Endothelial cell of umbilical vein (primary cell): Measurements from ENCODE around the gene CDIPT. TPM values are rescaled to one million over a fixed set of nuclear protein-coding genes. Genes with fewer than 3 reads are reported as not detected.
"Not testable (repeated sequence)": the region's sequence is repeated elsewhere in the genome, so short reads cannot be mapped to it uniquely, and the experiment has no call there.

Experiments used
- BruUV-seq: library from RNA; stranded (reverse); fragments of 400-500 nt; replicated peaks from 2 replicates; lab custom pipeline; 2021; lab: Mats Ljungman, UMichigan
- CTCF ChIA-PET: fragments of 300-600, 350-600 bp; sonication (Branson Sonifier 250); formaldehyde crosslinking; loops from one replicate; lab custom pipeline; 2021; ENCODE audit warnings: antibody characterized with exemption, inconsistent platforms; lab: Charles Lee
- POLR2A ChIA-PET: fragments of 300-600, 350-600 bp; sonication (Branson Sonifier 250); formaldehyde crosslinking; loops from one replicate; lab custom pipeline; 2021; ENCODE audit warnings: antibody characterized with exemption, inconsistent platforms; lab: Charles Lee
- DNase-seq: peaks from one replicate; pipeline ENCODE4 v3.0.0-alpha.2; 2011; ENCODE audit warnings: low read depth, low spot score
- FAIRE-seq: peaks from 2 replicates; lab custom pipeline; 2011; peaks lifted over from hg19 to GRCh38; lab: Jason Lieb, UNC
- H2AFZ ChIP-seq: 2 replicates; pipeline ENCODE4 v1.6.0; 2012; ENCODE audit warnings: low read depth, low read length, control low read depth, inconsistent platforms
- H3K27ac ChIP-seq: 2 replicates; pipeline ENCODE4 v1.5.1; 2011; ENCODE audit warnings: low read depth, mild to moderate bottlenecking, control low read depth, low read length, moderate library complexity; ENCODE audit not compliant: insufficient read depth
- H3K27me3 ChIP-seq, 2 experiments: 2 replicates each; pipeline versions ENCODE4 v1.6.0 to v1.6.1; 2011; ENCODE audit warnings: low read length in 2 of 2, mixed read lengths in 1 of 2; ENCODE audit not compliant: control insufficient read depth in 2 of 2, insufficient read depth in 2 of 2
- H3K36me3 ChIP-seq, 2 experiments: 2 replicates in 1 of 2; 3 replicates in 1 of 2; pipeline ENCODE4 v1.5.1; 2011; ENCODE audit warnings: low read length in 2 of 2, mild to moderate bottlenecking in 1 of 2, moderate library complexity in 1 of 2; ENCODE audit not compliant: control insufficient read depth in 2 of 2, insufficient read depth in 2 of 2; ENCODE audit errors: extremely low read depth in 1 of 2
- H3K4me1 ChIP-seq: 3 replicates; pipeline ENCODE4 v1.5.1; 2011; ENCODE audit warnings: mild to moderate bottlenecking, low read length; ENCODE audit not compliant: control insufficient read depth, insufficient read depth; ENCODE audit errors: extremely low read depth
- H3K4me2 ChIP-seq: 2 replicates; pipeline ENCODE4 v1.6.1; 2011; ENCODE audit warnings: low read length, control low read depth, mixed read lengths; ENCODE audit not compliant: insufficient read depth
- H3K4me3 ChIP-seq, 3 experiments: fragments of 200-600 bp in 1 of 3; sonication (generic), shearing (Covaris generic) in 1 of 3; replicated peaks in 1 of 3; 2 replicates each; pipeline ENCODE4 v1.5.1; 2011 to 2016; ENCODE audit warnings: control low read depth in 3 of 3, low read length in 3 of 3, mild to moderate bottlenecking in 2 of 3, inconsistent platforms in 1 of 3, low read depth in 1 of 3, moderate library complexity in 1 of 3; ENCODE audit not compliant: insufficient read depth in 1 of 3
- H3K79me2 ChIP-seq: 2 replicates; pipeline ENCODE4 v1.6.0; 2012; ENCODE audit warnings: low read length, inconsistent platforms; ENCODE audit not compliant: control insufficient read depth, insufficient read depth
- H3K9ac ChIP-seq: replicated peaks from 2 replicates; pipeline ENCODE3; 2011; ENCODE audit warnings: low read length, control low read depth; ENCODE audit not compliant: insufficient read depth; ENCODE audit errors: extremely low read depth
- H3K9me1 ChIP-seq: replicated peaks from 3 replicates; pipeline ENCODE4 v1.6.0; 2011; ENCODE audit warnings: mild to moderate bottlenecking, low read length; ENCODE audit not compliant: control insufficient read depth, insufficient read depth; ENCODE audit errors: extremely low read depth
- H3K9me3 ChIP-seq: replicated peaks from 2 replicates; pipeline ENCODE4 v1.5.1; 2012; ENCODE audit warnings: low read length, inconsistent platforms; ENCODE audit not compliant: control insufficient read depth, insufficient read depth
- H4K20me1 ChIP-seq: replicated peaks from 2 replicates; pipeline ENCODE3; 2011; ENCODE audit warnings: mild to moderate bottlenecking, low read length; ENCODE audit not compliant: control insufficient read depth, insufficient read depth; ENCODE audit errors: extremely low read depth
- EZH2 ChIP-seq: IDR thresholded peaks from 2 replicates; pipeline ENCODE4 v1.6.1; 2012; ENCODE audit warnings: borderline replicate concordance, low read depth, mild to moderate bottlenecking, moderate library complexity, low read length, inconsistent platforms; ENCODE audit not compliant: severe bottlenecking
- FOS ChIP-seq: IDR thresholded peaks from 2 replicates; pipeline ENCODE4 v1.6.1; 2011; ENCODE audit warnings: mild to moderate bottlenecking, low read length, moderate library complexity, borderline replicate concordance; ENCODE audit not compliant: insufficient read depth
- GATA2 ChIP-seq: IDR thresholded peaks from 2 replicates; pipeline ENCODE4 v1.7.0; 2011; ENCODE audit warnings: low read depth, mild to moderate bottlenecking, moderate library complexity, mixed read lengths, low read length; ENCODE audit not compliant: insufficient read length, insufficient read depth
- JUN ChIP-seq: IDR thresholded peaks from 2 replicates; pipeline ENCODE4 v1.6.1; 2011; ENCODE audit warnings: borderline replicate concordance, low read depth; ENCODE audit not compliant: insufficient read length, insufficient read depth
- MAX ChIP-seq: IDR thresholded peaks from 2 replicates; pipeline ENCODE4 v1.6.1; 2011; ENCODE audit not compliant: insufficient read depth, insufficient read length
- MYC ChIP-seq: IDR thresholded peaks from one replicate; pipeline ENCODE4 v1.6.1; 2011; ENCODE audit warnings: mild to moderate bottlenecking, low read depth, low read length
- POLR2A ChIP-seq: IDR thresholded peaks from 2 replicates; pipeline ENCODE4 v1.6.1; 2012; ENCODE audit warnings: low read depth, mild to moderate bottlenecking, control low read depth, low read length
- POLR2AphosphoS5 ChIP-seq: IDR thresholded peaks from 2 replicates; pipeline ENCODE4 v1.6.1; 2012; ENCODE audit warnings: low read depth, mild to moderate bottlenecking, control low read depth, low read length, moderate library complexity; ENCODE audit not compliant: insufficient read depth
- dilution Hi-C: fragments of 300-500 bp; cut with MboI; formaldehyde crosslinking; loops from one replicate; pipeline ENCODE4 v1.15.0; 2019; ENCODE audit warnings: low sequenced_read_pairs; ENCODE audit not compliant: extremely low pct_ligation_motif_present
- intact Hi-C: fragments of 100-400 bp; cut with micrococcal nuclease; formaldehyde crosslinking; loops from one replicate; pipeline ENCODE4 v1.10.0; 2022
- polyA plus RNA-seq, 4 experiments: library from polyadenylated mRNA; depleted of rRNA in 3 of 4; stranded (reverse) in 3 of 4; unstranded in 1 of 4; fragments of >200 nt; gene quantifications; 2 replicates each; pipeline versions ENCODE4 v1.2.1 to v1.2.3, GENCODE V29; 2011 to 2012; ENCODE audit warnings: missing spikeins in 1 of 4
- total RNA-seq: library from RNA; stranded (reverse); gene quantifications from 2 replicates; pipeline ENCODE4 v1.2.3, GENCODE V29; 2021
- TF ChIP-seq, protein P1 (sequence below), 2 donors: IDR thresholded peaks; 1 replicate in 1 of 2; 2 replicates in 1 of 2; pipeline ENCODE4 v1.5.1; 2011; ENCODE audit warnings: low read length in 2 of 2, mild to moderate bottlenecking in 2 of 2, moderate library complexity in 2 of 2, control low read depth in 1 of 2, inconsistent platforms in 1 of 2, low read depth in 1 of 2; ENCODE audit not compliant: insufficient read depth in 1 of 2; ENCODE audit errors: extremely low read depth in 1 of 2

Gene CDIPT
- total and polyA plus RNA-seq, 2 donors (not counting 3 experiments of a cell fraction or from before 2014, with no cell fraction given) = 68.7 to 161 TPM

DNA sequence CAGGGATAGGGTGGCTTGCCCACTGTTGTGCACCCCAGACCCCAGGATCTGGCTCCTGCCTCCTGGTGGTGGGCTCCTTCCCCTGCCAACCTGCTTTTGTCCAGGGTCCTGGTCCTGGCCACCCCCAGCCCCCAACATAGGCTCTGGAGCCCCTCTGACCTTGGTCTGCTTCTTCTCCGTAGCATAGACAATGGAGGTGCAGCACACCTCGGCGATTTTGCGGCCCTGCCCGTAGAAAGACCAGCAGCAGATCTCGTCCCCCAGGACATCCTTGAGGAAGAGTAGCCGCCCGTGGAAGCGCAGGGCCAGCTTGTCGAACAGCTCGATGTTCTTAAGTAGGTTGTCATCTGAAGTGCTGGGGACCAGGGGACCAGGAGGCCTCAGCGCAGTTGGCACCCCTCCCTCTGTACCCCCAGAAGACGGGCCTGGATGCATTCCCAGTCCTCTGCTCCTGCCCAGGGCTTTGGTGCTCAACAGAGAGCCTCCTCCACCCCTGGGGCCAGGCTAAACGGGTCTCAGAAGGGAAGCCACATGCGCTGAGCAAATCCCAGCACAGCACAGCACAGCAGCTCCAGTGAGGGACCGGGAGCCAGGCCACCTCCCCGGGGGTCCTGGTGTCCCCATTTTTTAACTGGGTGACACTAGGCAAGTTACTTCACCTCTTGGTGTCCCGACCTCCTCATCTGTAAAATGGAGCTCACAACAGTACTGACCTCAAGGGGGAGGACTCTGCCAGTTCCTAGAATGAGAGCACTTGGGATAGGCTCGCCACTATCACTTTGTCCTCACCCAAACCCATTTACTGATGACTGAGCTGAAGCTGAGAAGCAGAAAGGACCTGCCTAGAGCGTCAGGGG is 48.0 kb upstream of the CDIPT start:
- DNase-seq (no peak), FAIRE-seq (no peak)
- Histone ChIP-seq H3K36me3 (peaks cover 0 to 3% of the 10 kb centered on the region in 2 experiments), H3K9me1 (no peaks in the 10 kb centered on the region), H4K20me1 (no peaks in the 10 kb centered on the region), H3K27ac (no peak overlapping the region), H3K4me1 (peaks cover 3% of the 10 kb centered on the region), H3K4me3 (no peak overlapping the region), H3K4me2 (no peak overlapping the region), H3K9me3 (no peaks in the 10 kb centered on the region), H3K9ac (no peak overlapping the region), H3K79me2 (no peaks in the 10 kb centered on the region), H3K27me3 (no peaks in the 10 kb centered on the region), H2AFZ (no peak overlapping the region)
- no peak for TF ChIP-seq MAX
- no peak for TF ChIP-seq FOS
- no peak for TF ChIP-seq MYC
- TF ChIP-seq POLR2A = no peak
- TF ChIP-seq POLR2AphosphoS5 = no peak
- no peak for TF ChIP-seq EZH2
- no peak for TF ChIP-seq GATA2
- TF ChIP-seq, protein P1, sequence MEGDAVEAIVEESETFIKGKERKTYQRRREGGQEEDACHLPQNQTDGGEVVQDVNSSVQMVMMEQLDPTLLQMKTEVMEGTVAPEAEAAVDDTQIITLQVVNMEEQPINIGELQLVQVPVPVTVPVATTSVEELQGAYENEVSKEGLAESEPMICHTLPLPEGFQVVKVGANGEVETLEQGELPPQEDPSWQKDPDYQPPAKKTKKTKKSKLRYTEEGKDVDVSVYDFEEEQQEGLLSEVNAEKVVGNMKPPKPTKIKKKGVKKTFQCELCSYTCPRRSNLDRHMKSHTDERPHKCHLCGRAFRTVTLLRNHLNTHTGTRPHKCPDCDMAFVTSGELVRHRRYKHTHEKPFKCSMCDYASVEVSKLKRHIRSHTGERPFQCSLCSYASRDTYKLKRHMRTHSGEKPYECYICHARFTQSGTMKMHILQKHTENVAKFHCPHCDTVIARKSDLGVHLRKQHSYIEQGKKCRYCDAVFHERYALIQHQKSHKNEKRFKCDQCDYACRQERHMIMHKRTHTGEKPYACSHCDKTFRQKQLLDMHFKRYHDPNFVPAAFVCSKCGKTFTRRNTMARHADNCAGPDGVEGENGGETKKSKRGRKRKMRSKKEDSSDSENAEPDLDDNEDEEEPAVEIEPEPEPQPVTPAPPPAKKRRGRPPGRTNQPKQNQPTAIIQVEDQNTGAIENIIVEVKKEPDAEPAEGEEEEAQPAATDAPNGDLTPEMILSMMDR (IDR thresholded peaks at IDR 0.05; ENCODE audit: extremely low read depth in 1 of 2, insufficient read depth in 1 of 2, low read depth in 1 of 2, low read length in 2 of 2) = no peak
- no peak for TF ChIP-seq JUN
- CTCF ChIA-PET = interaction anchor here (1.7 kb wide), 1 partner anchor 15 kb away, joined by 5 read pairs; the partner anchor contains the start of gene KCTD13
- intact Hi-C loops (no loop called here), dilution Hi-C loops (no loop called here)
- BruUV-seq = no TSS peak
- POLR2A ChIA-PET = no interaction called here

DNA sequence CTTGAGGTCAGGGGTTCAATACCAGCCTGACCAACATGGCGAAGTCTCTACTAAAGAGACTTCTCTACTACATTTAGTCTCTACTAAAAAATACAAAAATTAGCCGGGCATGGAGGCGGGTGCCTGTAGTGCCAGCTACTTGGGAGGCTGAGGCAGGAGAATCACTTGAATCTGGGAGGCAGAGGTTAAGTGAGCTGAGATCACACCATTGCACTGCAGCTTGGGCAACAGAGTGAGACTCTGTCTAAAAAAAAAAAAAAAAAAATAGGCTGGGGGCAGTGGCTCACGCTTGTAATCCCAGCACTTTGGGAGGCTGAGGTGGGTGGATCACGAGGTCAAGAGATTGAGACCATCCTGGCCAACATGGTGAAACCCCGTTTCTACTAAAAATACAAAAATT is 46.8 kb upstream of the CDIPT start:
- H3K4me3 ChIP-seq, H3K27ac ChIP-seq, H3K27me3 ChIP-seq, FAIRE-seq, H3K36me3 ChIP-seq, POLR2A ChIA-PET, BruUV-seq, DNase-seq, dilution Hi-C loops, H3K4me2 ChIP-seq, H2AFZ ChIP-seq, H3K9ac ChIP-seq, H3K4me1 ChIP-seq, H3K79me2 ChIP-seq, H3K9me1 ChIP-seq, H3K9me3 ChIP-seq, H4K20me1 ChIP-seq: not testable (repeated sequence)
- intact Hi-C loops = loop anchor here (10.0 kb wide), 1 partner anchor 85 kb away; the partner anchor contains the start of gene MVP
- CTCF ChIA-PET = interaction anchor here (1.0 kb wide), 1 partner anchor 8 kb away, joined by 4 read pairs; no protein-coding TSS in a partner anchor
